Fibroblast of gingiva (primary cell): ENCODE data around the gene LLGL2.
"Not testable (repeated sequence)": the region's sequence is repeated elsewhere in the genome, so short reads cannot be mapped to it uniquely, and the experiment has no call there.

Source experiments
- DNase-seq: peaks from one replicate; pipeline ENCODE4 v3.0.0-alpha.2; 2011; ENCODE audit warnings: low read depth

LLGL2 gene

DNA sequence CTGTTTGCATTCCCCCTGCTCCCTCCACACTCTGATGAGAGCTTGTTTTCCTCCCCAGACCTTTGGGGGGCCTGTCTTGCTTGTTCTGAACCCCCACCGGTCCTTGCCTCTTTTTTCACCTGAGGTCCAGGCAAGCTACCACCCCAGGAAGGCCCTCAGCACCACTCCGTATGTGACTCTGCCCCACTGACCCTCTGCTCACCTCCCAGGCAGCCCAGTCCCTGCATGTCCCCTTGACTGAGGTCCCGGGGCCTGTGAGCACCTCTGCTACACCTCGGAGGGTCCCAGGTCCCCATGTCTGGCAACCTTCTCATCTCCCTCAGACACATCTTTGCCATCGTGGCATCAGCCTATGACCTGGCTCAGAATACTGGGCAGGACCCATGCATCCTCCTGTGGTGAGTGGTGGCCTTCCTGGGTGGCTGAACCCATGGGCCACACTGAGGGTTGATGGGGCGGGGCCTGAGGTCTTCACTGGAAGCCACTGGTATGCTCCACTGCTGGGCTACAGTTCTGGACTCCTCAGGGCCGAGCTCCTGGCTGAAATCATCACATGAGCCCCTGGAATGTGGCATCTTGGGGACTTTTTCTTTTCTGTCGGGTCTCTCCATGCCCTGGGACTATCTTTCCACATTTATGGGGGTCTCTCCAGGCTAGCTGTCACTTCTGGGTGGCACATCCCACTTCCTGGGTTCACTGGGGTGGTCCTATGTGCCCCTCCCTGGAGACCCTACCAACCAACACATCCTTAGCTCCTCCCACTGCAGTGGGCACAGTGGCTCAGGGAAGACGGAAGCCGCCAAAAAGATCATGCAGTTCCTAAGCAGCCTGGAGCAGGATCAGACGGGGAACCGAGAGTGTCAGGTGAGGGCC, 65.6 kb downstream of the LLGL2 start:
- DNase-seq: no peak

DNA sequence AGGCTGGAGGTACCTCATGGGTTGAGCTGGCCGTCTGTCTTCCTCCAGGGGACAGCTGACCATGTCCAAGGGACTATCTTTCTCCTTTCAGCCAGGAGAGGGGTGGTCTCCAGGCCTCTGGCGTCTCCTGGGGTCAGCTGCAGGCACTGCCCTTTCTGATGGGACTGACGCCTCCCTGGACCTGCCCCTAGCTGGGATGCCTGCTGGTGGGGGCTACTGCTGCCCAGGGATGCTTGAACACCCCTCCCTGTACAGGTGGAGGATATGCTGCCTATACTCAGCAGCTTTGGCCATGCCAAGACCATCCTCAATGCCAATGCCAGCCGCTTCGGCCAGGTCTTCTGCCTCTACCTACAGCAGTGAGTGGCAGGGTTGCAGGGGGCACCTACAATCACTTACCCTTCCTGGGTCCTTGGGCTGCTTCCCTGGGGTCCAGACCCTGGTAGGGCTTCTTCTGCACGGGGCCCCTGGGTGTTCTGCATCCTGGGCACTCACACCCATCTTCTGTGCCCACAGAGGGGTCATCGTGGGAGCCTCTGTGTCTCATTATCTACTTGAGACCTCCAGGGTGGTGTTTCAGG, 66.3 kb downstream of the LLGL2 start:
- DNase-seq: no peak

DNA sequence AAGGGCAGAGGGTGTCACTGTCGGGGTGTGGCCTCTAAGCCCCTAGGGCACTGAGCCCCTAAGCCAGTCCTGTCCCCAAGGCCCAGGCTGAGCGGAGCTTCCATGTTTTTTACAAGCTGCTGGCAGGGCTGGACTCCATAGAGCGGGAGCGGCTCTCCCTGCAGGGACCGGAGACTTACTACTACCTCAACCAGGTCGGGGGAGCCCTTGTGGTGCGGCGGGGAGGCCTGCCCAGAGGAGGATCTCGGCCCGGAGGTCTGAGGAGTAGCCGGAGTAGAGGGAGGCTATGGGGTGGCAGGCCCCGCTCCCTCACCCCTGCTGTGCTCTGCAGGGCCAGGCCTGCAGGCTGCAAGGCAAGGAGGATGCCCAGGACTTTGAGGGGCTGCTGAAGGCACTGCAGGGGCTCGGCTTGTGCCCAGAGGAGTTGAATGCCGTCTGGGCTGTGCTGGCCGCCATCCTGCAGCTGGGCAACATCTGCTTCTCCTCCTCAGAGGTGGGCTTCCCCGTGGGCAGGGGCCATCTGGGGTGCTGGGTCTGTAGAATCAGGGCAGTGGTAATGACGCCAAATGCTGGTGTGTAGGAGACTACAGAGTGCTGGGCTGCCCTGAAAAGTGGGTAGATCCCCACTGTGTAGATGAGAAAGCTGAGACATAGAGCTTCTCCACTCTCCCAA, 67.0 kb downstream of the LLGL2 start:
- no peak for DNase-seq

DNA sequence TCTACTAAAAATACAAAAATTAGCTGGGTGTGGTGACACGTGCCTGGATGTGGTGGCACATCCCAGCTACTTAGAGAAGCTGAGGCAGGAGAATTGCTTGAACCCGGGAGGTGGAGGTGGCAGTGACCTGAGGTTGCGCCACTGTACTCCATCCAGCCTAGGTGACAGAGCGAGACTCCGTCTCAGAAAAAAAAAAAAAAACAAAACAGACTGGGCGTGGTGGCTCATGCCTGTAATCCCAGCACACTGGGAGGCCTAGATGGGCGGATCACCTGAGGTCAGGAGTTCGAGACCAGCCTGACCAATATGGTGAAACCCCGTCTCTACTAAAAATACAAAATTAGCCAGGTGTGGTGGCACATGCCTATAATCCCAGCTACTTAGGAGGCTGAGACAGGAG, 67.9 kb downstream of the LLGL2 start:
- not testable (repeated sequence) for DNase-seq

DNA sequence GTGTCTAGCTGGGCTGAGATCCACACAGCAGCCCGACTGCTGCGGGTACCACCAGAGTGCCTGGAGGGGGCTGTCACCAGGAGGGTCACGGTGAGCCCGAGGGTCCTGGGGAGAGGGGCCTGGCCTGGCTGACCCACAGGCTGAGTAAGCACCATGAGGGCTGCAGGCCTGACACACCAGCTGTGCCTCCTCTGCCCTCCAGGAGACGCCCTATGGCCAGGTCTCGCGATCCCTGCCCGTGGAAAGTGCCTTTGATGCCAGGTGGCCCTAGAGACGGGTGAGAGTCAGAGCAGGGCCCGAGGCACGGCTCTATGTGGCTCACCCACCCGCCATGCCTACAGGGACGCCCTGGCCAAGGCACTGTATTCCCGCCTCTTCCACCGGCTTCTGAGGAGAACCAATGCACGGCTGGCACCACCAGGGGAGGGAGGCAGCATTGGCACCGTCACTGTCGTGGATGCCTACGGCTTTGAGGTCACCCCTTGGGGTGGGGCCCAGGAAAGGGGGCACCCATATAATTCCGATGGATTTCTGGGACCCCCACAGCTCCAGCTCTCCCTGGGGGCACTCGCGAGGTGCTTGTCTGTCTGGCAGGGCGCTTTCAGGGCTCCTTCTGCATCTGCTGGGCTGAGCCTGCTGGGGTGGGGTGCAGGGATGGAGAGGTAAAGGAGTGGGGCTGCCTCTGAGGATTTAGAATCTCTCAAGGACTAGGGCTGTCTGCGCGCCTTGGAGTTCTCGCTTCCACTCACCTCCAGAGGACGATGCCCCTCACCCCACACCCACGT, 69.2 kb downstream of the LLGL2 start:
- no peak for DNase-seq

DNA sequence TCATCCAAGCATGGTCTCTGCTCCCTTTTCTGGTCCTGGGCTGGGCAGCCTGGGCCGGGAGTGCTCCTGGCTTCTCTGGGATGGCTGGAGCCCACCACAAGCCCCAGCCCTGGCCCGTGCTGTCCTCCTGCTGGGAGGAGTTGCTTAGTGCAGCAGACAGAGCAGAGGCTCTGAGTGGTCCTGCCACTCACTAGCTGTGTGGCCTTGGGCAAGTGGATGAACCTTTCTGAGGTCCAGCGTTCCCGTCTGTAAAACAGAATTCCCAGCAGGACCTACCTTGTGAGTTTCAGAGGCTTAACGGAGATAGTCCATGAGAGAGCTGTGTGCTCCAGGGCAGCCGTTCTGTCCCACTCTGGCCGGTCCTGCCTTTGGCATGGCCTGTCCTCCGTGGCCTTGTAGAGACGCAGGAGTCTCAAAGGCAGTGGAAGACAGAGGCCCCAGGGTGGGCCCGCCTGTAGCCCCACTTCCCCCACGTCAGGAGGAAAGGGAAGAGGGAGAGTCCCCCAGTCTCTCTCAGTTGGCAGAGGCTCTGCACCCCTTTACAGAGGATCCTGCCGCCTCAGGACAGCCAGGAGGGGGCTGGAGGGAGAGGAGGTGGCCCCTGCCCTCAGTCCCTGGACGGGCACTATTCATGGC, 69.9 kb downstream of the LLGL2 start:
- DNase-seq: no peak

DNA sequence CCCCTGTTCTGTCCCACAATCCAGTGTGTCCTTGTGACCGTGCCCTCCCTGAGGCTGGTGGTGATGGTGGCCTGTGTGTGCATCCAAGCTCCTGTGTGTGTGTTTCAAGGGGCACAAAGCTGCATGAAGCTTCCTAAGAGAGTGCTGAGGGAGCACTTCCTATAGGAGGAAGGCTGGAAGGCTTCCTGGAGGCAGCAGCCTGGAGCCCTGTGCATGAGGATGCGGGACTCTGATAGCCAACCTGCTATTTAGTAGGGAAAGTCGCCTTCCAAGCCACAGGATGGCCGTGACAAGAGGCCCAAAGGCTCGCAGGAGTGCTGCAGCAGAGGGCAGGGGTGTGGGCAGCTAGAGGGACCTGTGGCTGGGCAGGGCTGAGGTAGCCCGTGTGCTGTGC, 70.4 kb downstream of the LLGL2 start:
- DNase-seq: no peak

DNA sequence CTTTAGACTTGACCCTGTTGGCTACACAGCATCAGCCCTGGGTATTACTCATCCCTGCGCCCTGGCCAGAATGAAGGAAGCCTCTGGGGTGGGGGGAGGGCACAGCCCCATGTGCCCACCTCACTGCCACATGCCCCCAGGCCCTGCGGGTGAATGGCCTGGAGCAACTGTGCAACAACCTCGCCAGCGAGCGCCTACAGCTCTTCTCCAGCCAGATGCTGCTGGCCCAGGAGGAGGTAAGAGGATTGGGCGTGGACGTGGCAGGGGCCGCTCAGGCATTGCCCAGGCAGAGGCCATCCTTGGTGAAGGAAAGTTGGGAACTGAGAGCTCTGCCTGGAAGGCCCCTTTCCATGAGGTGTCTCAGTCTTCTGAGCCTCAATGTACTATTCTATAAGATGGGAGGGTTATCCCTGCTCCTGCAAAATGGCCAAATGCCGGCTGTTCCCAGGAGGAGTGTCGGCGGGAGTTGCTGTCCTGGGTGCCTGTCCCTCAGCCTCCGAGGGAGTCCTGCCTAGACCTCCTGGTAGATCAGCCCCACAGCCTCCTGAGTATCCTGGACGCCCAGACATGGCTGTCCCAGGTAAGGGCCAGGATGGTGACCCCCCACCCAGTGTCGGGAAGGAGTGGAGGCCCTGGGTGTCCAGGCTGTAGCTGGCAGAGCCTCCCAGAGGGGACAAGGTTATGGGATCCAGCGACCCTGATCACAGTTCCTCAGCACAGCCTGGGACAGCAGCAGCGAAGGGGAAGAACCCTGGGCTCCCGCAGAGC, 71.0 kb downstream of the LLGL2 start:
- DNase-seq: no peak

DNA sequence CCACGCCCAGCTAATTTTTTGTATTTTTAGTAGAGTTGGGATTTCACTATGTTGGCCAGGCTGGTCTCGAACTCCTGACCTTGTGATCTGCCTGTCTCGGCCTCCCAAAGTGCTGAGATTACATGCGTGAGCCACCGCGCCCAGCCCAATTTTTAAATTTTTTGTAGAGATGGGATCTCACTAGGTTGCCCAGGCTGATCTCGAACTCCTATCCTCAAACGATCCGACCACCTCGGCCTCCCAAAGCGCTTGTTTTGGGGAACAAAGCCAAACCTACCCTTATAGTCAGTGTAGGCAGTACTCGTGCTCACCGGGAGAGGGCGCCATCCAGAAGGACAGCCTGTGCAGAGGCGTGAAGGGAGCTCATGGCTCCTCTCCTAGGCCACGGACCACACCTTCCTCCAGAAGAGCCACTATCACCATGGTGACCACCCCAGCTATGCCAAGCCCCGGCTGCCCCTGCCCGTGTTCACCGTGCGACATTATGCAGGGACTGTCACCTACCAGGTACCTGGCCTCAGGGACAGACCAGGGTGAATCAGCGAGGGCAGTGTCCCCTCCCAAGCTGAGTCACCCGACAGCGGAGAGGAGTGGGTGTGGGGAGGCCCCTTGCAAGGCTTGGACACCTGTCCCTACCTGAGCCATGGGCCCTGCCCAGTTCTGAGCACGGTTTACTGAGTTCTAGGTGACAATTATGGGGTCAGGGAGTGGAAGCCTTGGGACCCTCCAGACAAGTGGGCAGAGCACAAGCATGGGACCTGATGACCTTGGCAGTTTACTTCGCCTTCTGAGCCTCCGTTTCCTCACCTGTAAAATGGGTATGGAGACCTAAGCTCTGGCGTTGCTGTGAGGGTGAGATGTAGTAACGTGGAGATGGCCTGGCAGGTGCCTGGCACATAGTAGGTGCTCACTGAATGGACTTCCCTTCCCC, 75.8 kb downstream of the LLGL2 start:
- no peak for DNase-seq

DNA sequence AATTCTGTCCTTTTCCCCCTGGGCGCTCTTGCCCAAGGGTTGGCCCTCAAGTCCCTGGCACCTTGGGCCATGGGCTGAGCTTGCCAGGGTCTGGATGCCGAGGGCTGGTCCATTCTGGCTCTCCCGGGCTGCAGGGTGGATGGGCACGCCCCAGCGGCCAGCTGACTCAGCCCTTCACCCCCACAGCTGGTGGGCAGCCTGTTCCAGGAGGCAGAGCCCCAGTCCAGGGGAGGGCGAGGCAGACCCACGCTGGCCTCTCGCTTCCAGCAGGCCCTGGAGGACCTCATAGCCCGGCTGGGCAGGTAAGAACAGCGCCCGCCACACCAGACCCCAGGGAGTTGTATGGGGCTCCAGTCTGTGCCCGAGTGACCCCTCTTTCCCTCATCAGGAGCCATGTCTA, 77.1 kb downstream of the LLGL2 start:
- no peak for DNase-seq

DNA sequence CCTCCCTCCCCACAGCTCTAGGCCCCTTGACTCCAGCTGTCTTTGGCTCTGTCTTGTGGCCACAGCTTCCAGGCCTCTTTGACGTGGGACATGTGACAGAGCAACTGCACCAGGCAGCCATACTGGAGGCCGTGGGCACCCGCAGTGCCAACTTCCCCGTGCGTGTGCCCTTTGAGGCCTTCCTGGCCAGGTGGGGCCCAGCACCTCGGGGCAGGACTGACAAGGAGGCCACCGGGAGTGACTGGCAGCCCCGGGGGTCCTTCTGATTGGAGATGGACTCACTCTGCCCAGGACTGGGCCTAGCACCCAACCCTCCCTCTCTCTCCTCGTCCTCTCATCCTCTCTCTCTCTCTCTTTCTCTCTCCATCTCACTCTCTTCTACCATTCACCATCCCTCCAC, 77.6 kb downstream of the LLGL2 start:
- no peak for DNase-seq

DNA sequence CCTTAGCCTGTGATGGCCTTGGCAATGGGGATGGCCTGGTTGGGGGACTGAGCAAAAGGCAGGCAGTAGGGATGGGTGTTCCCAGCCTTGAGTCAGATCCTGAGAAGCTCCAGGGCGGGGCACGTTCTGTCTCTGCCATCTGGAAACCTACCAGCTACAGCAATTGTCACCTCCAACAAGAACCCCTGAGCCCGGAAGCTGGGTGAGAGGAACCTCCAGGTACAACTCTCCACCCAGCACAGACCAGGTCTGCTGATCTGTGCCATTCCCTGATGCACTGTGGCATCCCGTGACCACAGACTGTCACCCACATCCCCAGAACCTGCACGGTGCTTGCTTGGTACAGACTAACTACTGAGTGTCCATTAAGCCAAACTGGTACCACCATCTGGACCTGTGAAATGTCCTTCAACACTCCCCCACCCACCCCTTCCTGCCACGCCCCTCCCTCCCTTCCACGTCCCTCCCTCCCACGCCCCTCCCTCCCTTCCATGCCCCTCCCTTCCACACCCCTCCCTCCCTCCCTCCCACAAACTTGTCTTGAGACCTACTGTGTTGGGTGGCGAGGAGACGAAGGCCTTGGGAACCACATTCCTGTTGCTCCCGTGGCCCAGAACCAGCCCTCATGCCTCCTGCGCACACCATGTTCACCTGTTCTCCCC, 78.7 kb downstream of the LLGL2 start:
- DNase-seq: no peak

DNA sequence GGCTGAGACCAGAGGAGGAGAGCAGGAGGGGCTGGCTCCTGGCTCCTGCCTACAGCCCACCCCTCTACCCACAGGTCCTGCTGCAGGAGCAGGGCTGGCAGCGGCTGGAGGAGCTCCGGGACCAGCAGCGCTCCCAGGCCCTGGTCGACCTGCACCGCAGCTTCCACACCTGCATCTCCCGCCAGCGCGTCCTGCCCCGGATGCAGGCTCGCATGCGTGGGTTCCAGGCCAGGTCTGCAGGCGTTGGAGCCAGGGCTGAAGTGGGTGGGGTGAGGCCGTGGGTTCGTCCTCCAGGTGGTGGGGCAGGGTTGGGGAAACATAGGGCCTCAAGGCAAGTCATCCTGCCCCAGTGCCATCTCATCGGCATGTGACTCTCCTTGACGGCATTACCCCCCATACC, 80.3 kb downstream of the LLGL2 start:
- no peak for DNase-seq

DNA sequence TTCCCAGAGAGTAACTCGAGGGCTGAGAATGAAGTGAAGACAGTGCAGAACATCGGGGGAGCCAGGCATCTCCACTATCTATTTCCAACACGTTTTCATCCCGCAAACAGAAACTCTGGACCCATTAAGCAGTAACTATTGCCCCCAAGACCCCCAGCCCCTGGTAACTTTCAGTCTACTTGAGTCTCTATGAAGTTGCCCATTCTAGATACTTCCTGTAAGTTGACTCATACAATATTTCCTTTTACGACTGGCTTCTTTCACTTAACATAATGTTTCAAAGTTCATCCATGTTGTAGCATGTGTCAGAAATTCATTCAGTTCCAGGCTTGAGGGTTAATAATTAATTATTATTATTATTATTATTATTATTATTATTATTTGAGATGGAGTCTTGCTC, 81.6 kb downstream of the LLGL2 start:
- no peak for DNase-seq

DNA sequence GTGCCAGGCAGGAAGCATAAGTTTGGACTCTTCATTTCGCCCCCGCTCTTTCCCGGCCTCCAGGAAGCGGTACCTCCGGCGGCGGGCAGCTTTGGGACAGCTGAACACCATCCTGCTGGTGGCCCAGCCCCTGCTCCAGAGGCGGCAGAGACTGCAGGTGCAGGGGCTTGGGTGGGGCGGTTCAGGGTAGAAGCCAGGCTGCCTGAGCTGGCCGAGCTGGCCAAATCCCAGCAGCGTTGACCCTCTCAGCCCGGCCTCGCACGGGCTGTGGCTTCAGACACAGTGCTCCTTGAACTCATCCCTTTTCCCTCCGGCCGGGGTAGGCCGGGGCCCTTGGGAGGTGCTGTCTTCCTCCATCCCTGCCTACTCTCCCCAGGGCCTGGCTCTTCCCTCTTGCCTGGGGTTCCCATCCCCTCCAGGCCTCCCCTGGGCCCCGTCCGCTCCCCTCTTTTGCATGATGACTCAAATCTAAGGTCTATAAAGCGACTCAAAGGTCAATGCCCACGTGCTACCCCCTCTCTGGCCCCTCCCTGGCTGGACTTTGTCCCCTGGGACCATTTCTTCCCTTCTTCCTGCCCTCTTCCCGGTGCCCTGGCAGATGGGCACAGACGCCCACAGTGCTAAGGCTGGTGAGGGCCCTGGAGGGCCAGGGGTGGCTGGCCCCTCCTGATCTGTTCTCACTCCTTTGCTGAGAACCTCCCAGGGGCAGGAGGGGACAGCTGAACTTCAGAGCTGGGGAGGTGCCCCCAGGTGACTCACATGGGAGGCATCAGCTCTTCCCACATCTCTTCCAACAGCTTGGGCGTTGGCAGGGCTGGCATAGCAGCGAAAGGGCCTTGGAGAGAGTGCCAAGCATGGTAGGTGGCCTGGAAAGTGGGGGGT, 84.8 kb downstream of the LLGL2 start:
- DNase-seq: no peak

DNA sequence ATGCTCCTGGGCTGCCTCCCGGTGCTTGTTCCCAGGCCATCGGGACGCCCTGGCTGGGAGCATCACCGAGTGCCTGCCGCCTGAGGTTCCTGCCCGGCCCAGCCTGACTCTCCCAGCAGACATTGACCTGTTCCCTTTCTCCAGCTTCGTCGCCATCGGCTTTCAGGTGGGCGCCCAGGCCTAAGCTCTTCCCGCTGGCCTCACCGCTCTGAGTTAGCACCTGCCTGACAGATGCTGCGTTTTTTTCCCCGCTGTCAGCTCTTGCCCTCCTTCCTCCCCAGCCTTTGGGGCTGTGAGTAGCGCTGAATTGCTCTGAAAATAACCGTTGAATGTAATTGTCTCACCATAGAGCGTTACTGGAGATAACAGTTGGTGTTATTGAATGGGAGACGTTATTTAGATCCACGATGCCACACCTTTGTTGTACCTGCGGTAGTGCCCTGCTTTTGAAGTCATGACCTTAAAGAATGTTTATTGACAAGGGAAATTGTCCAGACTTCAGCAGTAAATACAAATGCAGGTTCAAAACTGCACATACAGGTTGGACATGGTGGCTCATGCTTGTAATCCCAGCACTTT, 86.4 kb downstream of the LLGL2 start:
- DNase-seq: no peak

DNA sequence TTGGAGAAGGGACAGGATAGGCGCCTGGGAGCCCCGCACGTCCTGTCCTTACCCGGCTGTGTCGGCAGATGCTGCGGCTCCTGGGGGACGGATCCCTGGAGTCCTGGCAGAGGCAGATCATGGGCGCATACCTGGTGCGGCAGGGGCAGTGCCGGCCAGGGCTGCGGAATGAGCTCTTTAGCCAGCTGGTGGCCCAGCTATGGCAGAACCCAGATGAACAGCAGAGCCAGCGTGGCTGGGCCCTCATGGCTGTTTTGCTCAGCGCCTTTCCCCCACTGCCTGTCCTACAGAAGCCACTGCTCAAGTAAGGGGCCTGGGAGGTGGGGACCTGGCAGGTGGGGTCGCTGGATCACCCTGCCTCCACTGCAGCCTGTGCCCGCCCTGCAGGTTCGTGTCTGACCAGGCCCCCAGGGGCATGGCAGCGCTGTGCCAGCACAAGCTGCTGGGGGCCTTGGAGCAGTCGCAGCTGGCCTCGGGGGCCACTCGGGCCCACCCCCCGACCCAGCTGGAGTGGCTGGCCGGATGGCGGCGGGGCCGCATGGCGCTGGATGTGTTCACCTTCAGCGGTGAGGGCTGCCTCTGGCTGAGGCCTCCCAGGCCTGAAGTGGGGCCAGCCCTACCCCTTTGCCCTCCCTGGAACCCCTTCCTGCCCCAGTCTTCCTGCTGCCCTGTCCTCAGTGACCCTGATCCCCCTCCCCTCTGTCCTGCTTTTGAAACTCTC, 87.6 kb downstream of the LLGL2 start:
- no peak for DNase-seq

DNA sequence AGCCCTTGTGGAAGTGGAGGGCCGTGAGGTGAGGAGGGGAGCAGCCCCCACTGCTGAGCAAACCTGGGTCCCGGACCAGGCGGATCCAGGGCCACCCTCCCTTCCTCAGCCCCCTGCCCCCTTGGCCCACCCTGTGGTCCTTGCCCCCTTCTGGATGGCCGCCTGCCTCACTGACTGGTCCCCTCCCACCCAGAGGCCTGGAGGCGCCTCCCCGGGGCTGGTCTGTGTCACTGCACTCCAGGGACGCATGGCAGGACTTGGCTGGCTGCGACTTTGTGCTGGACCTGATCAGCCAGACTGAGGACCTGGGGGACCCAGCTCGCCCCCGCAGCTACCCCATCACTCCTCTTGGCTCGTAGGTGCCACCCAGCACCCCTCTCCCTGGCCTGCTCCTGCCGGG, 88.5 kb downstream of the LLGL2 start:
- no peak for DNase-seq
